Panc1 (cell line): Measurements from ENCODE around the gene SOX5.

Experiments
- CTCF ChIP-seq: fragments of 450-650 bp; IDR thresholded peaks from 2 replicates; pipeline ENCODE4 v1.5.1; 2017; ENCODE audit warnings: mild to moderate bottlenecking
- POLR2AphosphoS5 ChIP-seq: IDR thresholded peaks from 2 replicates; pipeline ENCODE4 v1.6.1; 2012; ENCODE audit warnings: mild to moderate bottlenecking, low read depth, low read length, moderate library complexity
- SIN3A ChIP-seq: IDR thresholded peaks from 2 replicates; pipeline ENCODE4 v1.6.1; 2012; ENCODE audit warnings: low read depth, mild to moderate bottlenecking, low read length, moderate library complexity, borderline replicate concordance; ENCODE audit not compliant: insufficient read depth
- TF ChIP-seq, protein P1 (sequence below), 2 experiments: IDR thresholded peaks; 2 replicates each; pipeline ENCODE4 v1.6.1; 2011 to 2012; ENCODE audit warnings: low read depth in 2 of 2, control low read depth in 1 of 2, low read length in 1 of 2, mild to moderate bottlenecking in 1 of 2, moderate library complexity in 1 of 2; ENCODE audit not compliant: insufficient read depth in 1 of 2

DNA sequence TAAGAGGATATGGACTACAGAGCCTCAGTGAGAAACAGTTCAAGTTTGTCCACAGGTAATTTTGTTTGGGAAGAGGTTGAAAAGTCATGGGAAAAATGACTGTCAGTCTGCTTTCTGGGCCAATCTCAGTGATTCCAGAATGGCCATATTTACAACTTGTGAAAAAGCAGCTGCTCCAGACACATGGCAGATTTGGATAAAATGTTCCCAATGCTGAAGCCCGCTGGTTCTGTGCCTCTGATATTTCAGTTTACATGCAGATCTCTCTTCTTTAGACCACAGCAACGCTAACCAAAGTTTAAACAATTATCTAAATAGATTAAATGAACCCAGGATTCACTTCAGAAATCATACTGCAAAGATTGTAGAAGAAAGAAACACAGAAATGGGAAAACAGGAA, 222.8 kb downstream of the SOX5 start:
- TF ChIP-seq CTCF (no peak), SIN3A (no peak), POLR2AphosphoS5 (no peak)
- TF ChIP-seq, protein P1, sequence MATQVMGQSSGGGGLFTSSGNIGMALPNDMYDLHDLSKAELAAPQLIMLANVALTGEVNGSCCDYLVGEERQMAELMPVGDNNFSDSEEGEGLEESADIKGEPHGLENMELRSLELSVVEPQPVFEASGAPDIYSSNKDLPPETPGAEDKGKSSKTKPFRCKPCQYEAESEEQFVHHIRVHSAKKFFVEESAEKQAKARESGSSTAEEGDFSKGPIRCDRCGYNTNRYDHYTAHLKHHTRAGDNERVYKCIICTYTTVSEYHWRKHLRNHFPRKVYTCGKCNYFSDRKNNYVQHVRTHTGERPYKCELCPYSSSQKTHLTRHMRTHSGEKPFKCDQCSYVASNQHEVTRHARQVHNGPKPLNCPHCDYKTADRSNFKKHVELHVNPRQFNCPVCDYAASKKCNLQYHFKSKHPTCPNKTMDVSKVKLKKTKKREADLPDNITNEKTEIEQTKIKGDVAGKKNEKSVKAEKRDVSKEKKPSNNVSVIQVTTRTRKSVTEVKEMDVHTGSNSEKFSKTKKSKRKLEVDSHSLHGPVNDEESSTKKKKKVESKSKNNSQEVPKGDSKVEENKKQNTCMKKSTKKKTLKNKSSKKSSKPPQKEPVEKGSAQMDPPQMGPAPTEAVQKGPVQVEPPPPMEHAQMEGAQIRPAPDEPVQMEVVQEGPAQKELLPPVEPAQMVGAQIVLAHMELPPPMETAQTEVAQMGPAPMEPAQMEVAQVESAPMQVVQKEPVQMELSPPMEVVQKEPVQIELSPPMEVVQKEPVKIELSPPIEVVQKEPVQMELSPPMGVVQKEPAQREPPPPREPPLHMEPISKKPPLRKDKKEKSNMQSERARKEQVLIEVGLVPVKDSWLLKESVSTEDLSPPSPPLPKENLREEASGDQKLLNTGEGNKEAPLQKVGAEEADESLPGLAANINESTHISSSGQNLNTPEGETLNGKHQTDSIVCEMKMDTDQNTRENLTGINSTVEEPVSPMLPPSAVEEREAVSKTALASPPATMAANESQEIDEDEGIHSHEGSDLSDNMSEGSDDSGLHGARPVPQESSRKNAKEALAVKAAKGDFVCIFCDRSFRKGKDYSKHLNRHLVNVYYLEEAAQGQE (IDR thresholded peaks at IDR 0.05; ENCODE audit: insufficient read depth in 1 of 2, low read depth in 2 of 2, low read length in 1 of 2): no peak
